Activated CD4-positive, alpha-beta T cell treated with anti-CD3 and anti-CD28 coated beads, Interleukin-2, amount 50 U/mL, for 48 hours (primary cell): ENCODE measurements around the gene SH3RF1.
A peak's percentile ranks its signal among the peaks of the same experiment; 100 is the strongest.

Experiments
- DNase-seq, 2 experiments: peaks; one replicate each; pipeline ENCODE4 v3.0.0-alpha.2; 2020

Gene SH3RF1

DNA sequence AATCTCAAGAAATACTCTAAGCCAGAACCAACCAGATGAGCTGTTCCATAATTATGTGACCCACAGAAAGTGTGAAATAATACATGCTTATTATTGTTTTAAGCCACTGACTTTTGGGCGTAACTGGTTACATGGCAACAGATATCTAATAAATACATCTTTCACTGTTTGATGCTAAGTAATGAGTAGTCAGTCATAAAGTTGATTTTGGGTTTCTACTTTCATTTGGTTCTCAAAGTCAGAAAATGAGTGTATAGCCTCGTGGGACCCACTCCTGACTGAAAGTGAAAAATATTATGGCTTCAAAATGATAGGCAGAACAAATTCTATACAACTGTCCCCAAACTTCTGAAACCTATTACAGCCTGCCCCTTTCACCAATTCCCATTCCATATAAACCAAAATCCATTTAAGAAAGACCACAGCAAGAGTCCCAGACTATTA is 172.7 kb downstream of the SH3RF1 start:
- DNase-seq = no peak

- DNase-seq = no peak
These were observed 174.5 kb downstream of the SH3RF1 start for GRCh38 chr4:169096221-169096620.

DNA sequence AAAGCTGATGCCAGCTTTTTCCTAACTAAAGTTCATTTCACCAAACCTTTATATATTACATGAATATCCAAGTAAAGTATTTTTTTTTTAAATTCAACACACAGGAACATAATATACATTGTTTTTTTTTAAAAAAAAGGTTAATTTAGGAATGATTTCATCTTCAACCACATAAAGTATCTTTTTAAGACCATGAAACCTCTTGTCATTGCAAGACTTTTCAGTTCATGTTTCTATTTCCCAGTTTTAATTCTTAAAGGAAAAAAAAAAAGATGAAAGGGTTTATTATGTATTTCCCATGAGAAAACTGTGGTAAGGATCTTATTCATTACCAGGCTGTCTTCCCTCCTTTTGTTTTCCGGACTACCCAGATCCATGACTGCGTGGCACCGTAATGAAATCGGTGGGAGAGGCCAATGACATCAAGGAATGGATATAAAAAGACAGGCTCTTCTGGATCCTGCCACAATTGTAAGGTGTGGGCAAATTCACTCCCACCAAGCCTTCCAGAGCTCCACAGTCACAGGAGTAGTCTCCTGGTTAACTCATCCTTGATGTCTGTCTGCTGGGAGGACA is 176.0 kb downstream of the SH3RF1 start:
- DNase-seq = no peak

DNA sequence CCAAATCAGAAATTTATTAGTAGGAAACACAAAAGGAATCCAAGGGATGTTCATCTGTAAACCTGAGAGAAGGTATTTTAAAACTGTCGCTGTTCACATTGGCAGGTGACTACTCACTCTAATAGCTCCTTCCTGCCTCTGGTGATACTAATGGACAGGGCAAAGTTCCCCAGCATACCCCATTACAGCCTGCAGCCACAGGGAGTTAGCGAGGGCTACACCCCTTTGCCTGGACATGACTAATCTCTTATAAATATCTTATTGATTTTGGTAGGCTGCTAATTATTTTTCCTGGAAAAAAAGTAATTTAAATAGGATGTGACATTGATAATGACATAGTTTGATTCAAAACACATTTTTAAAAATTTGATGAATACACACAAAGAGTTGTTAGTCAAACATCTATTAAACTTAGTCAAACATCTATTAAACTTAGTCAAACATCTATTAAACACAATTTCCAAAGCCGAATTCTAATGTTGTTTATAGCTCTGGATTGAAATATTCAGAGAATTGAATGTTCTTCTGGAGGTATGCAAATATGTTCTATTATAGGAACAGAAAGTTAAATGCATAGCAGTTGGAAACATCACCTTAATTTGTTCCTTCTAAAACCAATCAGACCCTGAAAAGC is 177.8 kb downstream of the SH3RF1 start:
- DNase-seq = no peak

- no peak for DNase-seq
These were observed 180.1 kb downstream of the SH3RF1 start for GRCh38 chr4:169090484-169091215.

DNA sequence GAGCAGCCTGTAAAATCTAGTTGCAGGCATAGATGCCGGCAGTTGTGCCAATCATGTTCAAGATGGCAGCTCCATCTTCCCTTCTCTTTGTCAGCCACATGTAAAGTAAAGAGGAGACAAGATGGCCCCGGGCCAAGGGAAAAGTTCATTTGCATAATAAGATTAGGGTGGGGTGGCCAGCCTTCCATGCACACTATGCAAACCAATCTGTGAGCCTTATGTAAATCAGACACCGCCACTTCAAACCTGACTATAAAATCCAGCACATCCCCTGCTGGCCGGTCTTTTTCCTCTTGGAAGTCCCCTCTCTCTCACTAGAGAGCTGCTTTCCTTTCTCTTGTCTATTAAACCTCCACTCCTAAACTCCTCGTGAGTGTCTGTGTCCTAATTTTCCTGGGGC is 181.8 kb downstream of the SH3RF1 start:
- DNase-seq = no peak

DNA sequence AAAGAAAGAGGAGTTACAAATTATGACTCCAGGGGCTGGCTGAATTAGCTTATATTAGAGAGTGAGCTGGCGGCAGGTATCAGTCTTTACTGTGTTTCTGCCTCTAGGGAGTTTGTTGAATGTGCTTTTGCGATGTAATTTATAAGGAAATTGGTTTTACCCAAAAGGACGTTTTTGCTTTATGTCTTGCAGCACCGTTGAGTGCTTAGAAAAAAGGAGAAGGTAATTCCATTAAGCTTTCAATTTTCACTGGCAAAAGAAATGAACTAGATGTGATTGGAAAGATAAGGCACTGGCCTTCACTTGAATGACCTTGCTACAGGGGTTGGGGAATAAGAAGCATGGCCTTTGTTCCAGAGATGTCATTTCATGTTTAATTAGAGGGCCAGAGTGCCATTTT is 185.8 kb downstream of the SH3RF1 start:
- no peak for DNase-seq

DNA sequence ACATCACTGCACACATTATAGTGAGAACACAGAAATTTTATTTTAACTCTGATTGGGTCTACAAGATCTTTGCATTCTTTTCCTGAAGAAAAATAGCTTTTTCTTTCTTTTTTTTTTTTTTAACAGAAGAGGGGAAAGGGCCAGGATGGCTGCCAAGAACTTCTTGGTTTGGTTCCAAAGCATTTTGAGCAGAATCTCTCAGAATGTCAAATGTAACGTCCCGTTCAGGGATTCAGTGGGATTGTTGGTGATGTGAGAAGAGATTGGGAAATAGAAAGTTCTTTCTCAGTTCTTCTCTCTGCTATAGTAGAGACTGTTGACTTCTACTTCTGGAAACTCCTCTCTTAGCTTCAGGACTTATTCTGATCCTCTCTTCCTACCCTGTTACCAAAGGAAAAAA is 189.8 kb downstream of the SH3RF1 start:
- no peak for DNase-seq

DNA sequence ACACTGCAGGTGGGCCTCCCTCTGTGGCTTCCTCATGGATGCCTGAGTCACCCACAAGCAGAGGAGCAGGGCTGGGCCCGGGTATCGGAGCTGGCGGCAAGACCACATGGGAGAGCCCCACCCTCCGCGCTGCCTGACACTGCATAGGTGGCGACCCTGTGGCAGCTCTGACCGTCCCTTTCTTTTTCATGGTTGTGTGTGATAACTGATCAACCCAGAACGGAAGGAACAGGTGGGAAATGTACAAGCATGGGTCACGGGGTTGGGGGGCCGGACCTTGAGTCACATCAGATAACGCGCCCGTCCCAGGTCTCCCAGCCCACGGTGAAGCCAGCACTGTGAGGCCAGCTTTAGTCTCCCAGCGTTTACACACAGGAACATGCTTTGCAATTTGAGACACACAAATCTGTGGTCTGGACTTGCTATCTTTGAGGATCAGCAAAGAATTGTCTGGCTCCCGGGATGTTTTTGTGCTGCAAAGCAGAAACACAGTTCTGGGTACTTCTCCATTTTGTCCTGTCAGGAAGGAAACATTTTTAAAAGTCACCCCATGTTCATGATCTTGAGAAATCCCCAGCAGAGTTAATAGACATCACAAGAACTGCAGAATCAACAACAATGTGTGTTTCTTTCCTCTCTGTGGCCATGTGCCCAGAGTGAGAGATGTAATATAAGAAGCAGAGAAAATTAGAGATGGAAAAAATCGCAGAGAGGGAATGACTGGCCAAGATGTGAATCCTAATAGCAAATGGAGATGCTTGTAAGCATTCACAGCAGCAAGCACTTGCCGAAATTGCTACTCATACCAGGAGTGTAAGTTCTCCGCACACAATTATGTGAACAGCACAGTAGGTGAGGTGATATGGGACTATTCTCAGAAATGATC is 190.6 kb downstream of the SH3RF1 start:
- peak; percentile 6 to 22 for DNase-seq

GRCh38 chr4:169074117-169074516 is 196.6 kb downstream of the SH3RF1 start:
- DNase-seq = no peak

- DNase-seq = no peak
These were observed 199.0 kb downstream of the SH3RF1 start for GRCh38 chr4:169071747-169072146.

DNA sequence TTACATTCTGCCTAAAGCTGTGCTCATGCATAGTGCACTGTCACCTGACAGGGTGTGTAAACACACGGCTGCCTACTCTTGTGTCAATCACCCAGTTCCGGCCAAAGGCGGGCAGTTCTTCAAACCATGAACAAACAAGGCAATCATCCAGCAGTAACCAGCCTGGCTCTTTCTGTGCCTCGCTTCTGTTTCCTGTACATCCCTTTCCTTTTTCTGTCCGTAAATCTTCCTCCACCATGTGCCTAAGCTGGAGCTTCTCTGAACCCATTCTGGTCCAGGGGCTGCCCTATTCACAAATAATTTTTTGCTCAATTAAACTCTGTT is 199.9 kb downstream of the SH3RF1 start:
- DNase-seq = no peak

DNA sequence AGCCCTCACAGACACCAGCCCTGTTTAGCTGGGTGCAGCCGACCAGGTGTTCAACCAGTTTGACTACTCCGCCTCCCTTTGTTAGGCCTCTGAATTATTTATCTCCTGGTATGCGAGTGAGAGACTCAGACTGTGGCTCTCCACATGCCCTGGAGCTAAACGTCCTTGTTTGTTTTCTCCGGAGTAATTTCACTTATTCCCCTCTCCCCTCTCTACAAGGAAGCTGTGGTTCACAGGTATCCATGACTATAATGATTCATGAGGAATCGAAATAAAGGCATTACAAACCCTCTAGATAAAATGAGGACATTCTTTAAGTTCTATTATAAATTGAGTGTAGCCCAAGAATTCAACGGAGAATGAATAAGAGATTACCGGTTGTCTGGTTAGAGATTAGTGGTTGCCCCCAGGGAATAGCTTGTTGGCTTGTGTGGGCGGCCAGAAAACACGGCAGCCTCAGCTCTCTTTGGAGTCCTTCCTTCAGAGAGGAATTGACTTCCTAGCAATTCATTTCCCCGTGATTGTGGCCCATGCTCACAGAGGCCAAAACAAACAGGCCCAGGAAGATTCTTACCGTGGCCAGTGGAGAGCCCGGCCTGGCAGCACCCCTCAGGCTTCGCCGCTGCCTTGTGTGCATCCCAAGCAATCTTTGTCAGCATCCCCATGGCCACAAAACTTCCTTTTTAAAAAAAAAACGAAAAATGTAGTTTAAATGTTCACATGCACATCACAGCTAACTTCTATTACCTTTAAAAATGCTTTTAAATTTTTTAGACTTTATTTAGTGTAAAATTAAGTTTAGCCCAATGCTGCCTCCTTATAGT is 200.5 kb downstream of the SH3RF1 start:
- no peak for DNase-seq

DNA sequence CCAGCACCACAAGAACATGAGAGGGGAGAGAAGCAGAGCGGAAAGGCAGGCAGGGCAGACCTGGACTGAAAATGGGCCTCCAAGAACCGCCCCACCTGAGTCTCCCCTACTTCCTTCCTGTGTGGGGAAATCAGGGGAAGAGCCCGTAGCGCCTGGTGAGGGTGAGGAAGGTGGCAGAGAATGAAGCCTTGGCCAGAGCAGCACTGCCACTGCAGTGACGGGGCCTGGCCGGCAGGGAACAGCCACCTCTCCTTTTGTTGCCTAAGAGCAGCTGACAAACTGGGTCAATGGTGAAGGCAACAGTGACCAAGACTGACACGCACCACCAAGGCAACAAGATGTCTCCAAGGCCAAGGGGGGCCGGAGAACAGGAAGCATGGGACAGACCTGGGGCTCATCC is 202.3 kb downstream of the SH3RF1 start:
- no peak for DNase-seq

- DNase-seq = no peak
These were observed 203.8 kb downstream of the SH3RF1 start for GRCh38 chr4:169066934-169067333.

- no peak for DNase-seq
These were observed 206.5 kb downstream of the SH3RF1 start for GRCh38 chr4:169064296-169064695.

- DNase-seq = no peak
These were observed 207.3 kb downstream of the SH3RF1 start for GRCh38 chr4:169063441-169063840.

- DNase-seq = no peak
These were observed 207.9 kb downstream of the SH3RF1 start for GRCh38 chr4:169062897-169063244.

DNA sequence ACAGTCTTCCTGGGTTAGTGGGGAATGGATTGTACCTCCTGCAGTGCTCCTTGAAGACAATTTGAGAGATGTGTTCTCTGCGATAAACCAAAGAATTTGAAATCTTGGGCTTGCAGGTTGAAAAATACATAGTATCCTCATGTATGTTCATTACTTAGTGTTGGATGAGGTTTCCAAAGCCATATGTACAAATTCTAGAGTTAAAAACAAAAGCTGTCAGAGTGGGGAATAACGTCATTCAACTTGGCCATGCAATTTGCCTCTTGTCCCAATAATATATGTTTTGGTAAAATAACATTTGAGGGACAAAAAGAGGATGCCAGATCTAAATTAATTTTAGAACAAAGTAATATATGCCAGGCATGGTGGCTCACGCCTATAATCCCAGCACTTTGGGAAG is 209.4 kb downstream of the SH3RF1 start:
- DNase-seq = no peak

- DNase-seq = no peak
These were observed 210.2 kb downstream of the SH3RF1 start for GRCh38 chr4:169060391-169061091.

GRCh38 chr4:169059306-169060211 is 211.2 kb downstream of the SH3RF1 start:
- no peak for DNase-seq
